ENCODE results near the gene CCDC71L.

CCDC71L gene

GRCh38 chr7:106625678-106626301, 35.2 kb downstream of the CCDC71L start:
- DNase-seq (ENCODE audit: low spot score), result no peak

- no peak for DNase-seq (ENCODE audit: low spot score)
Measured at GRCh38 chr7:106623853-106624252, 37.1 kb downstream of the CCDC71L start.

GRCh38 chr7:106623315-106623660, 37.7 kb downstream of the CCDC71L start:
- no peak for DNase-seq (ENCODE audit: low spot score)

- no peak for DNase-seq (ENCODE audit: low spot score)
Measured at GRCh38 chr7:106622654-106623314, 38.2 kb downstream of the CCDC71L start.

GRCh38 chr7:106621393-106622132, 39.4 kb downstream of the CCDC71L start:
- DNase-seq (ENCODE audit: low spot score), result no peak

- DNase-seq (ENCODE audit: low spot score), result no peak
Measured at GRCh38 chr7:106620676-106621075, 40.3 kb downstream of the CCDC71L start.

- no peak for DNase-seq (ENCODE audit: low spot score)
Measured at GRCh38 chr7:106620034-106620433, 40.9 kb downstream of the CCDC71L start.

GRCh38 chr7:106619213-106619612, 41.7 kb downstream of the CCDC71L start:
- no peak for DNase-seq (ENCODE audit: low spot score)

- DNase-seq (ENCODE audit: low spot score), result no peak
Measured at GRCh38 chr7:106618480-106618879, 42.5 kb downstream of the CCDC71L start.

- no peak for DNase-seq (ENCODE audit: low spot score)
Measured at GRCh38 chr7:106617860-106618259, 43.1 kb downstream of the CCDC71L start.

- DNase-seq (ENCODE audit: low spot score), result no peak
Measured at GRCh38 chr7:106616708-106617051, 44.3 kb downstream of the CCDC71L start.

GRCh38 chr7:106615808-106616707, 44.9 kb downstream of the CCDC71L start:
- no peak for DNase-seq (ENCODE audit: low spot score)

- DNase-seq (ENCODE audit: low spot score), result no peak
Measured at GRCh38 chr7:106614751-106615150, 46.2 kb downstream of the CCDC71L start.

- no peak for DNase-seq (ENCODE audit: low spot score)
Measured at GRCh38 chr7:106613848-106614560, 47.0 kb downstream of the CCDC71L start.

- DNase-seq (ENCODE audit: low spot score), result no peak
Measured at GRCh38 chr7:106613279-106613678, 47.7 kb downstream of the CCDC71L start.

GRCh38 chr7:106612432-106612831, 48.5 kb downstream of the CCDC71L start:
- no peak for DNase-seq (ENCODE audit: low spot score)

- no peak for DNase-seq (ENCODE audit: low spot score)
Measured at GRCh38 chr7:106611911-106612310, 49.0 kb downstream of the CCDC71L start.

- no peak for DNase-seq (ENCODE audit: low spot score)
Measured at GRCh38 chr7:106610996-106611886, 49.7 kb downstream of the CCDC71L start.

GRCh38 chr7:106609416-106609815, 51.5 kb downstream of the CCDC71L start:
- no peak for DNase-seq (ENCODE audit: low spot score)

- no peak for DNase-seq (ENCODE audit: low spot score)
Measured at GRCh38 chr7:106608661-106609060, 52.3 kb downstream of the CCDC71L start.
